ENCODE data around the gene RFC3.
"Not testable (repeated sequence)": the region's sequence is repeated elsewhere in the genome, so short reads cannot be mapped to it uniquely, and the experiment has no call there.

Gene RFC3, protein sequence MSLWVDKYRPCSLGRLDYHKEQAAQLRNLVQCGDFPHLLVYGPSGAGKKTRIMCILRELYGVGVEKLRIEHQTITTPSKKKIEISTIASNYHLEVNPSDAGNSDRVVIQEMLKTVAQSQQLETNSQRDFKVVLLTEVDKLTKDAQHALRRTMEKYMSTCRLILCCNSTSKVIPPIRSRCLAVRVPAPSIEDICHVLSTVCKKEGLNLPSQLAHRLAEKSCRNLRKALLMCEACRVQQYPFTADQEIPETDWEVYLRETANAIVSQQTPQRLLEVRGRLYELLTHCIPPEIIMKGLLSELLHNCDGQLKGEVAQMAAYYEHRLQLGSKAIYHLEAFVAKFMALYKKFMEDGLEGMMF

GRCh38 chr13:33817901-33818706, at the start of gene RFC3:
TSS of gene RFC3 (plus strand) at chr13:33818149. CDS start at chr13:33818179, 30 bp downstream.
- DNase-seq = peak; percentile 76

- DNase-seq = no peak
These were observed 46.7 kb upstream of the RFC3 start for GRCh38 chr13:33771296-33771695.

GRCh38 chr13:33773790-33774462, 44.0 kb upstream of the RFC3 start:
- DNase-seq = no peak

DNA sequence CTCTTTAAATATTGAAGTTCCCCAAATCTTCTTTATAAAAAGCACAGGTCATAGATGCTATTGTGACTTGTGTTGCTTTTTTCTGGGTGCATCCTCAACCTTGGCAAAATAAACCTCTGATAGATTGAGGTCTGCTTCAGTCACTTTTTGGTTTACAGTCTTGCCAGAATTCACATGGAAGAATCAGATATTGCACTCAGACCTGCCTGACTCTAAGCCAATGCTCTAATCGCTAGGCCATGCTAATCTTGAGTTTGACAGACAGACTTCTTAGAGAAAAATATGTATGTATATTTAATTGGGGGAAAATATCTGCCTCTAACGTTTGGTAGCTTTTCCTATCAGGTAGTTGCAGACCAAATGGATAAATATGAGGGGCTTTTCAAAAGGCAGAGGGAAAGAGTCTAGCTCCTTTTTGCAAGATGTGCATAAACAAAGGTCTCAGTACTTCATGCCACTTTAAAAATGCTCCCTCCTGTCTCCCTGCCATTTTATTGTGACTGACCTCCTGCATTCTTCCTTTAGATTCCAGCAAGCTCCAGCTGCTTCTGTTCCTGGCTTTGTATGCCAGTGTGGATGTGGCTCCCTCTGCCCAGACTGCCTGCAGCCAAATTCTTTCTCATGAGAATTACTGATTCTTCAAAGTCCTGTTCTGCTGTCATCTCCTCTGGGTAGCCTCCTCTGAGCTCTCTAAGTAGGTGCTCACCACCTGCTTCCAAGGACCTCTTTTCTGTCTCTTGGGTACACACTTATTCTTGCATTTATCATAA, 42.4 kb upstream of the RFC3 start:
- DNase-seq = no peak

- no peak for DNase-seq
These were observed 41.6 kb upstream of the RFC3 start for GRCh38 chr13:33776239-33776881.

GRCh38 chr13:33782631-33783030, 35.3 kb upstream of the RFC3 start:
- DNase-seq = no peak

- not testable (repeated sequence) for DNase-seq
These were observed 34.7 kb upstream of the RFC3 start for GRCh38 chr13:33783212-33783611.

DNA sequence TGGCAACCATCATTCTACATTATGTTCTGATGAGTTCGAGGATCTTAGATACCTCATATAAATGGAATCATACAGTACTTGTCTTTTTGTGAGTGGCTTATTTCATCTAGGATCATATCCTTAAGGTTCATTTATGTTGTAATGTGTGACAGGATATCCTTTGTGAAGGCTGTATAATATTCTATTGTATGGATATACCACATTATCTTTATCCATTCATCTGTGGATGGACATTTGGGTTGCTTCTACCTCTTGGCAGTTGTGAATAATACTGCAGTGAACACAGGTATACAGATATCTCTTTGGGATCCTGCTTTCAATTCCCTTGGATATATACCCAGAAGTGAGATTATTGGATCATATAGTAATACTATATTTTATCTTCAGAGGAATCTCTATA, 33.2 kb upstream of the RFC3 start:
- DNase-seq = no peak

DNA sequence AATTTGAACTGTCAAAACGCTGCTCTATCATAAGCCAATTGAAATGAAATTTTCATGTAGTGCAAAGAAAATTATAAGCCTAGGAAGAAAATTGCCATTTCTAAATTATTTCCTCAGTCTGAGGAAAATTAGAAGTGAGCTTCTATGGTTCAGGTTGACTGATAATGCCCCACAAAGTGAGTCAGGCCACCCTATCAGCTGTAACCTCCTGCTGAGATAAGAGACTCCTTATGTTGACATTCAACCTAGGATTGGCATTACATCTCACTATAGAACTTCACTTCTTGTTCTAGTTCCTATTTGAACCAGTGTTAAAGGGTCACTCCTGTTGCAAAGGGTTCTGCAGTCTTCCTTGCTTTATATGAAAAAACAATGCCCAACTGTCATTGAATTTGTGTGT, 32.6 kb upstream of the RFC3 start:
- DNase-seq = no peak

DNA sequence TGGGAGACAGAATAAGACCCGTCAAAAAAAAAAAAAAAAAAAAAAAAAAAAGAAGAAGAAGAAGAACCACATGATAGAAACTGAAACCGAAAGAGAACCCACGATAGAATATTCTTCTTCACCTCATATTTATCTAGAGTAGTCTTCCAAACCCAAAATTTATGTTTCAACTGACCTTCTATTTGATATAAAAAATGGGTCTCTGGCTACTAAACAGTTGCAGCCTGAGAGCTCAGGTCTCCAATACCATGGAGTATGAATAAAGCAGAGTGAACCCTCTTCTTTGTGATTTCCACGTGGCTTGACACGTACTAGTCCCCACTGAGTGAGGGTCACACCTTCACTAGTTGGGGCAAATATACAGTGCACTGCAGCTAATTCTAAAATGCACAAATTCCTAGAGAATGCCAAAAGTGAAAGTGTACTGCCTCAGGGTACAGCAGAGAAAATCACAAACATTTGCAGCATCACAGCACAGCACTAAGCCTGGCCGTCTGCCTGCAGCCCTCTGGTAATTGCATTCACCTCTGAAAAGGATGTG, 30.8 kb upstream of the RFC3 start:
- DNase-seq = no peak

DNA sequence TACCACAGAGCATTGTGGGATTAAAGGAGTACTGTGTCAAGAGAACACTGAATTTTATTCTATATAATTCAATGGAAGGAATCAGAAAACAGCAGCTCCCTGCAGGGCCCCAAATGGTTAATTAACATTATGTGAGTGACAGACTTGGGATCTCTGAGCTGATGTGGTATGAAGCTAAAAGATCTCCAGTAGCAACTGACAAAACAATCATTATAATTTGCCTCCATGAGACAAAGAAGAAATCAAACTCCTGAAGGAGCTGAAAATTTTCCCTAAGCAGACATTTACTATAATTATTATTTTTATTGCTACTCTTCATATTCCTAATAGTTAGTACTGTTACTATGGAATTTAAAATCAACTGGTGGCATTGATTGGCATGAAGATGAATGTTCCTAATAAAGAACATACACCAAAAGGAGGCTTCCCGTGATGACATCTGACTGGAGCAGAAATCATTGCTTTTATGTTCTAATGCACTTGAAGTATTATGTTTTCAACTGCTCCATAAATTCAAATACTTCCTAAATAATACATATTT, 28.8 kb upstream of the RFC3 start:
- DNase-seq = no peak

DNA sequence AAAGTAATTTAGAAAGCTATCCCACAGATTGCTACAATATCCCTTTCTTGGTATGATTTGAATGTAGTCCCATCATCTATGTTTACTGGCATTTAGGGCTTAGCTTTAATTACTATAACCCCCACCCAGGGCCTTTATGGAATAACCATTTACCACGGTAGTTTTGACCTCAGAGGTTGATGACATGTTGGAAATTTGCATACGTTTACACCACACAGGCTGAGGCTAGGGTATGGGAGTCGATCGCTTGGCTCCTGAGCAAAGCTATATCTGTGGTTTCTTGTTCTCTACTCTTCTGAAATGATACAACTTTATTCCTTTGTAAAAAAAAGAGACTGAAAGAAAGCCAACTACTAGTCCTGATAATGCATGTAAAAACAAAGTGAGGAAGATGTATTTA, 28.2 kb upstream of the RFC3 start:
- no peak for DNase-seq

- DNase-seq = no peak
These were observed 24.2 kb upstream of the RFC3 start for GRCh38 chr13:33793726-33794125.

DNA sequence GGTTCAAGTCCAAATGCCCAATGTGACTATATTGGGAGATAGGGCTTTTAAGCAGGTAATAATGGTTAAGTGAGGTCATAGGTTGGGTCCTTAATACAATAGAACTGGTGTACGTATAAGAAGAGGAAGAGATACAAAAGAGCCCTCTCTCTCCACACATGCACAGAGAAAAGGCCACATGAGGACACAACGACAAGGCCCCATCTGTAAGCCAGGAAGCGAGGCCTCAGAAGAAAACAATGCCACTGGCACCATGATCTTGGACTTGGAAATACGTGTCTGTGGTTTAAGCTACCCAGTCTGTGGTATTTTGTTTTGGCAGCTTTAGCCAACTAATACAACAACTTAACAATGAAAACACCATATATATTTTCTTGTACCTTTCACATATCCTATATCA, 23.4 kb upstream of the RFC3 start:
- DNase-seq = no peak

DNA sequence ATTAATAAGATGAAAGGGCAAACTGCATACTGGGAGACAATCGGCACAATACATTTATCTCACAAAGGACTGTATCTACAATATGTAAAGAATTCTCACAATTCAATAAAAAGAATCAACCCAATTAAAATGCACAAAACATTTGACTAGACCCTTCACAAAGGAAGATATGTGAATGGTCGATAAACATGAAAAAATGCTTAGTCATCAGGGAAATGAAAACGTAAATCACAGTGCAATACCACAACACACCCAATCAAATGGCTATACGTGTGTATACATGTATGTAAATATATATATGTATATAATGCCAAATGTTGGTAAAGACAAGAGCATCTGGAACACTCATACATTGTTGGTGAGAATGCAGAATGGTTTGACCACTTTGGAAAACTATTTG, 21.9 kb upstream of the RFC3 start:
- DNase-seq = no peak

GRCh38 chr13:33797622-33798021, 20.3 kb upstream of the RFC3 start:
- DNase-seq = no peak

DNA sequence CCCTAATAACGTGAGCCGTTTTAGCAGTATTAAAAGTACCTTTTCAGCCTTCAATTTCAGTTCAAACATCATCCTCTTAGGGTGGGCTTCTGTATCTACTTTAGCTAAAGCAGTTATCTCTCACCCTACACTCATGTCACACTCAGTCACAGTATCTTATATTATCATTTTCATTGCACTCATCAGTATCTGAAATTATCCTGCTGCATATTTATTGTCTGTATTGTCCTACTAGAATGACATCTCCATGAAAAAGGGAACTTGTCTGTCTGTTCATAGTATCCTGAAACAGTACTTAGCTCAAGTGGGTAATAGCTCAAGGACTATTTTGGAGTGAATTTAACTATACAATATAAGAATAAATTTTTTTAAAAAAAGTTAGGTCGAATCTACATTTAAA, 19.9 kb upstream of the RFC3 start:
- no peak for DNase-seq

- DNase-seq = no peak
These were observed 17.9 kb upstream of the RFC3 start for GRCh38 chr13:33799950-33800592.

DNA sequence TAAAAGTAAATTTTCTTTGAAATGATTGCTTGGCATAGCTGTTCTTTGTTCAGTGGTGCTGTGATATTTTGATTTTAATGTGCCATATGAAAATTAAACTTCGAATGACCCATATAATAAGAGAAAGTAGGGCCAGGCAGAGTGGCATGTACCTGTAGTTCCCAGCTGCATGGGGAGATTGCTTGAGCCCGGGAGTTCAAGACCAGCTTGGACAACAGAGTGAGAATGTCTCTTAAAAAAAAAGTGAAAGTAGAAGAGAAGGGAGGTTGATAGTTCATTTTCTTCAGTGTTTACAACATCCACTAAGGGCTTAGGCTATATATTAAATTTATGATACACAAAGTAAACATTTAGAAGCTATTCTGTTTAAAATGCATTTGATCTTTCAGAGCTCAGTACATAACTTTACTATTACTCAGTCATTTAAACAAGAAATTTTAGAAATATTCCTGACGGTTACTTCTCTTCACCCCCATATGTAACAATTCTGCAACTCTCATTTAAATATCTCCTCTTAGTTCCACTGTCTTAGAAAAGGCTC, 17.2 kb upstream of the RFC3 start:
- DNase-seq = no peak

DNA sequence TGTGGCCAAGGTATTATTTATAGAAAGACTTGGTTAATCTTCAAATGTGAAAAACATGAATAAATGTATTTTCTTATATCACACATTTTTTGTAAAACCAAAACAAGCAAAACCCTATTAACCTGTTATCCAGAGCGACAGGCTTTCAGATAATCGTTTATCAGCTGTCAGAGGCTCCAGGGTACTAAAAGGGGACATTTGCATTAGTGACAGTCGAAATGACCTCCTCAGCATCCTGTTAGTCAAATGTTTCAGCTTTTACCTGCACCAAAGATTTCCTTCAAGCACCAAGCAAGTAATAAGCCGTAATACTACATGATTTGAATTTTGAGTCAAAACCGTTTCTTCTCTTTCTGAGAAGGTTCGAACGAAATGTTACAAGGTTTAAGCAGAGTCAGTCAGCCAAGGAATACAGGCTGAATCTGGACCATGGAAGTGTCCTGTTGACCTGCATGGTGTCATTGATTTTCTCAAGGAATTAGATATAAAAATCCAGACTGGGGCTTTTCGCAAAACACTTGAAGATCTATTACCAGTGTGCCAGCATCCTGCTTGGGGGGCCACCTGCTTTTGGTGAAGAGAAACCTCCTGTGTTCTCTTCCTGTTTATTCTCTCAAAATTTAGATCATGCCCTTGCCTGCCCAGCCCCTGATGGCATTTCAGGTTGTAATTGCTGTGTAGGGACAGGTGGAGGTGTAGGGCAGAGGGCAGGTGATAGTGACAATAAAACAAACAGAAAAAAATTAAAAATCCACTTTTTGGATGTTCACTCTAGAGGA, 11.3 kb upstream of the RFC3 start:
- DNase-seq = no peak
